Endodermal cell (in vitro differentiated cells): ENCODE data around the gene JMJD1C. TPM values are rescaled to one million over a fixed set of nuclear protein-coding genes. Genes with fewer than 3 reads are reported as not detected.

Experiments used
- DNase-seq: peaks from one replicate; pipeline ENCODE4 v3.0.0-alpha.2; 2017
- H3K27ac ChIP-seq: 2 replicates; pipeline ENCODE4 v1.5.1; 2013; ENCODE audit warnings: mild to moderate bottlenecking, low read depth, low read length, moderate library complexity
- H3K27me3 ChIP-seq: 2 replicates; pipeline ENCODE4 v1.6.1; 2013; ENCODE audit warnings: mild to moderate bottlenecking, low read length, moderate library complexity; ENCODE audit not compliant: insufficient read depth, control insufficient read depth, poor library complexity, severe bottlenecking
- H3K36me3 ChIP-seq: 2 replicates; pipeline ENCODE4 v1.7.0; 2013; ENCODE audit warnings: mild to moderate bottlenecking, low read length, moderate library complexity; ENCODE audit not compliant: control insufficient read depth, insufficient read depth
- H3K4me1 ChIP-seq: one replicate; pipeline ENCODE4 v1.7.0; 2013; ENCODE audit warnings: low read length; ENCODE audit not compliant: control insufficient read depth, insufficient read depth
- H3K4me3 ChIP-seq: 2 replicates; pipeline ENCODE4 v1.5.1; 2013; ENCODE audit warnings: mild to moderate bottlenecking, low read length, moderate library complexity
- H3K9ac ChIP-seq: 2 replicates; pipeline ENCODE4 v1.6.1; 2013; ENCODE audit warnings: mild to moderate bottlenecking, low read length, moderate library complexity; ENCODE audit not compliant: poor library complexity, severe bottlenecking; ENCODE audit errors: extremely low read depth
- H3K9me3 ChIP-seq: 2 replicates; pipeline ENCODE4 v1.6.1; 2013; ENCODE audit warnings: mild to moderate bottlenecking, low read length, moderate library complexity; ENCODE audit not compliant: control insufficient read depth
- H3K27ac Mint-ChIP-seq: 2 replicates; pipeline ENCODE4 v1.8.0; 2020; ENCODE audit warnings: mixed read lengths
- H3K27me3 Mint-ChIP-seq: 2 replicates; pipeline ENCODE4 v1.8.0; 2021; ENCODE audit warnings: mild to moderate bottlenecking, mixed read lengths; ENCODE audit not compliant: insufficient read depth
- H3K36me3 Mint-ChIP-seq: 2 replicates; pipeline ENCODE4 v1.8.0; 2020; ENCODE audit warnings: low read depth, mixed read lengths
- H3K4me1 Mint-ChIP-seq: 2 replicates; pipeline ENCODE4 v1.8.0; 2020; ENCODE audit warnings: mixed read lengths
- H3K4me3 Mint-ChIP-seq: 2 replicates; pipeline ENCODE4 v1.8.0; 2020; ENCODE audit warnings: mild to moderate bottlenecking, moderate library complexity, mixed read lengths
- H3K9me3 Mint-ChIP-seq: 2 replicates; pipeline ENCODE4 v1.8.0; 2020; ENCODE audit warnings: mild to moderate bottlenecking, mixed read lengths
- WGBS, 2 experiments: methylation state at CpG; one replicate each; pipeline versions ENCODE4 v1.1.5 to v1.1.7; 2013; ENCODE audit warnings: missing lambda C conversion rate in 2 of 2, mixed read lengths in 1 of 2; ENCODE audit not compliant: insufficient coverage in 1 of 2, insufficient read length in 1 of 2; 5-methylcytosine and 5-hydroxymethylcytosine counted together
- total RNA-seq, 2 donors: library from RNA; stranded (reverse); fragmentation: NEBNext Ultra II Directional in 1 of 2; extraction: Animal tissue kit (Norgen Biotek cat#: 25700) in 1 of 2; gene quantifications; 2 replicates in 1 of 2; 3 replicates in 1 of 2; pipeline ENCODE4 v1.2.1, GENCODE V29; 2021
- TF ChIP-seq, protein P1 (sequence below): fragments of 200-600 bp; sonication (generic); conservative IDR thresholded peaks from 2 replicates; pipeline ENCODE4 v1.5.0; 2021; ENCODE audit warnings: antibody characterized with exemption, mild to moderate bottlenecking

JMJD1C gene
- total RNA-seq, 2 donors from 2014 or later = 91.3 to 114 TPM

DNA sequence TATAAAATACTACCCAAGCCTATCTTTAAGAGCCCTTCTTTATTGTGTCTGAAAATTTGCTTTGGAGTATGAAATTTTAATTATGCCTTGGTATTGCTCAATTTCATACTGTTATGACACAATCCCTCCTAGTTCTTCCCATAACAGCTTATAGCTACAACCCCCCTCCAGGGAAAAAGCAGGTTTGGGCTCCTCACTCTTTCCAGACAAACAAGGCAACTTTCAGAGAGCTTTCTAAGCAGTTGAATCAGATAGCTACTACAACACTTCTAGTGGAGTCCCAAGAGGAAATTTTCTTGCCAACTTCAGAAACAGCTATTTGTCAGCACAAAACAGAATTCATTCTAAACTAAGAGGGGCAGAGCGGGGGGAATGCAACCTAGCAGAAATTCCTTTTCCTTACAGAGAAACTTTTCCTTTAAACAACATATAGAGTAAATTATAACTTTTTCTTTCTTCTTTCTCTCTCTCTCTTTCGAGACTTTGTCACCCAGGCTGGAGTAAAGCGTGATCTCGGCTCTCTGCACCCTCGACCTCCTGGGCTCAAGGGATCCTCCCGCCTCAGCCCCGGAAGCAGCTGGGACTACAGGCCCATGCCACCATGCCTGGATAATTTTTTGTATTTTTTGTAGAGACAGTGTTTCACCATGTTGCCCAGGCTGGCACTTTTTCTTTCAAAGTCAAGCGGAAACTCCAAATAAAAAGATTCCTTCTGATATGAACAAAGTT lies 26.0 kb upstream of the JMJD1C start:
- TF ChIP-seq, protein P1, sequence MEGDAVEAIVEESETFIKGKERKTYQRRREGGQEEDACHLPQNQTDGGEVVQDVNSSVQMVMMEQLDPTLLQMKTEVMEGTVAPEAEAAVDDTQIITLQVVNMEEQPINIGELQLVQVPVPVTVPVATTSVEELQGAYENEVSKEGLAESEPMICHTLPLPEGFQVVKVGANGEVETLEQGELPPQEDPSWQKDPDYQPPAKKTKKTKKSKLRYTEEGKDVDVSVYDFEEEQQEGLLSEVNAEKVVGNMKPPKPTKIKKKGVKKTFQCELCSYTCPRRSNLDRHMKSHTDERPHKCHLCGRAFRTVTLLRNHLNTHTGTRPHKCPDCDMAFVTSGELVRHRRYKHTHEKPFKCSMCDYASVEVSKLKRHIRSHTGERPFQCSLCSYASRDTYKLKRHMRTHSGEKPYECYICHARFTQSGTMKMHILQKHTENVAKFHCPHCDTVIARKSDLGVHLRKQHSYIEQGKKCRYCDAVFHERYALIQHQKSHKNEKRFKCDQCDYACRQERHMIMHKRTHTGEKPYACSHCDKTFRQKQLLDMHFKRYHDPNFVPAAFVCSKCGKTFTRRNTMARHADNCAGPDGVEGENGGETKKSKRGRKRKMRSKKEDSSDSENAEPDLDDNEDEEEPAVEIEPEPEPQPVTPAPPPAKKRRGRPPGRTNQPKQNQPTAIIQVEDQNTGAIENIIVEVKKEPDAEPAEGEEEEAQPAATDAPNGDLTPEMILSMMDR = no peak
- H3K27me3 ChIP-seq = no peaks in the 10 kb centered on the region
- peaks cover 3% of the 10 kb centered on the region for H3K4me1 ChIP-seq
- peak overlapping the region; percentile 65 for H3K27ac Mint-ChIP-seq
- H3K27me3 Mint-ChIP-seq = no peaks in the 10 kb centered on the region
- no peak overlapping the region for H3K4me3 Mint-ChIP-seq
- peaks cover 16% of the 10 kb centered on the region for H3K9me3 Mint-ChIP-seq
- H3K4me3 ChIP-seq = no peak overlapping the region
- 83 to 91% methylated on average over 6 to 8 of the region's 8 CpGs for WGBS, 2 experiments
- no peak overlapping the region for H3K9ac ChIP-seq
- no peaks in the 10 kb centered on the region for H3K4me1 Mint-ChIP-seq
- H3K36me3 Mint-ChIP-seq = peaks cover 27% of the 10 kb centered on the region
- peaks cover 23% of the 10 kb centered on the region for H3K36me3 ChIP-seq
- DNase-seq = no peak
- H3K27ac ChIP-seq = no peak overlapping the region
- peaks cover 28% of the 10 kb centered on the region for H3K9me3 ChIP-seq

DNA sequence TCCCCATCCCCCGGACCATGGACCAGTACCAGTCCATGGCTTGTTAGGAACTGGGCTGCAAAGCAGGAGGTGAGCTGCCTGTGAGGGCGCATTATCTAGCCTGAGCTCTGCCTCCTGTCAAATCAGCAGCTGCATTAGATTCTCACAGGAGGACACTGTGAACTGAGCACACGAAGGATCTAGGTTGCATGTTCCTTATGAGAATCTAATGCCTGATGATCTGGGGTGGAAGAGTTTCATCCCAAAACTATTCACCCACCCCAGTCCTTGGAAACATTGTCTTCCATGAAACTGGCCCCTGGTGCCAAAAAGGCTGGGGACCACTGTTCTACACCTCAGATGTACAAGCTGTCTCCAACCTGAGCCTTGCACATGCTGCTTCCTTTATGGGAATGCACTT lies 24.1 kb upstream of the JMJD1C start:
- Histone ChIP-seq H3K4me1 (peaks cover 12% of the 10 kb centered on the region), H3K9ac (no peak overlapping the region), H3K36me3 (peaks cover 17% of the 10 kb centered on the region), H3K27ac (no peak overlapping the region), H3K27me3 (no peaks in the 10 kb centered on the region), H3K9me3 (peaks cover 23% of the 10 kb centered on the region), H3K4me3 (no peak overlapping the region)
- TF ChIP-seq, protein P1 = no peak
- Mint-ChIP-seq H3K9me3 (peaks cover 14% of the 10 kb centered on the region), H3K27ac (no peak overlapping the region), H3K4me1 (peaks cover 4% of the 10 kb centered on the region), H3K27me3 (no peaks in the 10 kb centered on the region), H3K36me3 (peaks cover 15% of the 10 kb centered on the region), H3K4me3 (no peak overlapping the region)
- DNase-seq = no peak
- 67 to 96% methylated on average over 1 to 3 of the region's 3 CpGs for whole genome bisulfite sequencing, 2 experiments

DNA sequence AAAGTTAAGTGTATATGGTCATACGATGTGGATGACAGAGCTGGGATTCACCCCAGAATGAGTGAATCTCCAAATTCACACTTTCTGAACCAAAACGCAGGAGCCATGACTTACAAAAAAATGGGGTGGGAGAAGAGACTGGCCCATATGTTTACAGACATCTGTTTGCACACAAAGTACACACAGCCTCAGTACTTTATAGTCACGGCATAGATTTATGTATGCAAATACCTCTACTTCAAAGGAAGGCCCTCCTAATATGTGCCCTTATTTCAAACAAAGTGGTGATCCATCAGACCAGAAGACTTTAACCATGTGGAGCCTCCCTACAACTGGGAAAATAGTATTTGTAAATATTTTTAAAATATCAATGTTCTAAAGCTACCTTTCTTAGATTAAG lies 22.2 kb upstream of the JMJD1C start:
- no peak overlapping the region for H3K27ac Mint-ChIP-seq

More for the DNA sequence above, 22.2 kb upstream of the JMJD1C start:
- Histone ChIP-seq H3K4me1 (peaks cover 12% of the 10 kb centered on the region), H3K36me3 (peaks cover 13% of the 10 kb centered on the region), H3K27me3 (no peaks in the 10 kb centered on the region), H3K9me3 (peaks cover 18% of the 10 kb centered on the region), H3K9ac (no peak overlapping the region), H3K27ac (no peak overlapping the region), H3K4me3 (no peak overlapping the region)
- Mint-ChIP-seq H3K9me3 (peaks cover 14% of the 10 kb centered on the region), H3K4me1 (peaks cover 5% of the 10 kb centered on the region), H3K36me3 (peaks cover 15% of the 10 kb centered on the region), H3K4me3 (no peak overlapping the region), H3K27me3 (no peaks in the 10 kb centered on the region)
- WGBS, 2 experiments = 97 to 100% methylated on average over 2 to 3 of the region's 3 CpGs
- no peak for DNase-seq
- TF ChIP-seq, protein P1 = no peak
